Activated CD4-positive, CD25-positive, alpha-beta regulatory T cell treated with anti-CD3 and anti-CD28 coated beads, Interleukin-2, amount 50 U/mL, for 24 hours (primary cell): ENCODE results near the gene EML4.
"Not testable (repeated sequence)": the region's sequence is repeated elsewhere in the genome, so short reads cannot be mapped to it uniquely, and the experiment has no call there.

Source experiments
- ATAC-seq, 2 donors: fragments of 150-1000 bp; cut with Tn5 transposase; one replicate each; pipeline ENCODE4 v1.10.0; 2021; ENCODE audit warnings: mild to moderate bottlenecking in 1 of 2, moderate library complexity in 1 of 2

Gene EML4

DNA sequence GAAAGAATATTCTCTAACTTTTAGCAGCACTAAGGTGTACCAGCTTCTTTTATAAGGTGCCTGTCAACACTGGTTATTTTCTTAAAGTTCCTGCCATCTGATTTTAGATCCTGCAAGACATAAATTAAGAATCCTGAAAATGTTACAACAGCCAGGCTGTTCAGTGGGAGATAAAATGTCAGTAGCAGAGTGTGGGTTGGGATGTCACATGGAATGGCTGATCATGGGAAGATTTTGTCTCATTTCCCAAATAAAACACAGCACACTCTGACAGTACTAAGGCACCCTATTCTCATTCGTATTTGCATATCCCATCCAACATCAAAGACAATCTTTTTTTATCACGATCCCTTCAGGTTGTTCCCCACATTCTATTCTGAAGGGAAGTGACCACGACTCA, 194.3 kb downstream of the EML4 start:
- ATAC-seq, result no peak

DNA sequence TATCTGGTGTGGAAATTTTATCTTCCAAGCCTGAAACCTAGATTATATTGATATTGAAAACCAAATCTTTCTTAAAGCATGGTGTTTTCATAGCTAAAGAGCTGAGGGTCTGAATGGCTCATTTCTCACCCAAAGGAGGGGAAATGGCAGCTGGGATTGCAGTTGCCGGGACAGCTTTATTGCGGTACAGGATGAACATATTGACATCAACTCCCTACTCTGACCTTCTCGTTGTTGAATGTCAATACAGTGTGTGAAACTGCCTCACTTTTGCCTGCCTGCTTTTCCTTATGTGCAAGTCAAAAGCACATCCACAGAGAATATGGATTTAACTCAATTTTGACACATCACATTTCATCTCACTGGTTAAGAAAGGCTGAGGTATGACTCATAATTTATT, 195.5 kb downstream of the EML4 start:
- no peak for ATAC-seq

- no peak for ATAC-seq
Measured at GRCh38 chr2:42366411-42366810, 197.3 kb downstream of the EML4 start.

DNA sequence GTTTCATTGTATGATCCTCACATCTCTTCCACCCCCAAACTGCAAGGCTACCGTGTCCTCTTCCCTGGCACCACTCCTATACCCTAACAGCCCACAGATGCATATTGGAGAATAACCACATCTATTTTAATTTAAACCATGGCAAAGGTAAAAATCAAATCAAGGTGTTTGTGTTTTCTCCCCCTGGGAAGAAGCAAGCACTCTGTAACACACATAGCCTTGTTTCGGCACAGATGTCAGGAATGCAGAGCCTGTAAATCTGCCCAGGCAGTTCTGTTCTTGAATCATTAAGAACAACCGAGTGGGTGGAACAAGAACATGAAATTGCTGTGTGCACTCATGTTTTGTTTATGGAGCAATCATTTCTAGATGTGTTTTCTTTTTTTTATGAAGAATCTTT, 198.7 kb downstream of the EML4 start:
- no peak for ATAC-seq

DNA sequence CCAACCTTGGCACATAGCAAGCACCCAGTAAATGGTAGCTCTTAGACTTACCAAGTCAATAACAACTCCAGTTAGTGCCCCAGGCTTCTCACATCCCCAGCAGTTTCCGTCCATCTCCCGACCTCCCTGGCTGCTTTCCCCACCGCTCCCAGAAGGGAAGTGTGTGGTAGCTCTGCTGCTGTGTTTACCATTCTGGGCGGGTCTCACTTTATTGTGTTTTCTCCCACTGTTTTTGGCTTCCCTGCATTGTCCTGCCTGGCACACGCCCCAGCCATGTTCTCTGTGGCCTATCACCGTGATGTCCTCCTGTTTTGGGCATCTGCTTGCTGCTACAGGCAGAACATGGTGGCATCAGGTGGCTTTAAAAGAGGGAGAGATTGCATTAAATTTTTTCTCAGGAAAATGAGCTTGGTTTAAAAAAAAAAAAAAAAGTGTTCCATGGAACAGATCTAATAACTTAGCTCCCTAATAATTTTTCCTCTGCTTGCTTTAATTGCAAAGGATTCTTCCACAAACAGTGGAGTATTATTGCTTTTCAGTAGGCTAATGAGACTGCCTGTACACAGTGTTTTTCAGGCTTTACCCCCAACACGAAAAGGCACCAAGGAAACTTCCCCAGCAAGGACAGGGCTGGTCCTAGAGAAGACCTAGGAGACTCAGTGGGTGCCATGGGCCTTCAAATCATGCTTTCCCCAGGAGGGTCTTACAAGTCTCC, 199.8 kb downstream of the EML4 start:
- no peak for ATAC-seq

DNA sequence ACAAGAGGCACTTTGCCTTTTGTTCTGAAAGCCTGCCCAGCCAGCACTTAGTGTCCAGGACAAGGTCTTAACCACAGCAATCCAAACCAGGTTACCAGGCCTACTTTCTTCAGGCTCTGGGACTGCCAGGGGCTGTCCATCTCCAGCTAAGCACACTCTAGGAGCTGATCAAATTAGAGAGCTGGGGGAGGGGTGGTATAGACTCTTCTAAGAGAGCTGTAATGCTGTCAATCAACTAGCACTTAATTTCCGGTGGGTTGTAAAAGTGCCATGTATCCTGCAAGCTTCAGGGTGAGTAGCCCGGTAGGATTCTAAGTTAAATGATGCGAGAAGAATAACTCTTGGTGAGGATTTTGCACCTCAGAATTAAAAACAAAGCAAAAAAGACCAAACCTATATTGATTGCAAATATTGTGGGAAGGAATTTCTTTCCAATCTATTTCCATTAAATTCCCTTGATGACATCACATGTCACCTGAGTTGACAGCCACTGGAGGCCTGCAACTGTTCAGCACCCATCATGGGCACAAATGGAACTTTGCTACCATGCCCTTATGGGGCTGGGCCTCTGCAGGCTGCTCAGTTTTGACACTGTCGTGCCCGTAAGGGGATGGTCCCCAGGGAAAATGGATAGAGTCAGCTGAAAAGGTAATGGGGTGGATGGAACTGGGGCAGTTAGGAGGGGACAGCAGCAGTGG, 200.5 kb downstream of the EML4 start:
- no peak for ATAC-seq

GRCh38 chr2:42371611-42372473, 202.7 kb downstream of the EML4 start:
- ATAC-seq, result no peak

GRCh38 chr2:42372474-42373200, 203.5 kb downstream of the EML4 start:
- no peak for ATAC-seq

DNA sequence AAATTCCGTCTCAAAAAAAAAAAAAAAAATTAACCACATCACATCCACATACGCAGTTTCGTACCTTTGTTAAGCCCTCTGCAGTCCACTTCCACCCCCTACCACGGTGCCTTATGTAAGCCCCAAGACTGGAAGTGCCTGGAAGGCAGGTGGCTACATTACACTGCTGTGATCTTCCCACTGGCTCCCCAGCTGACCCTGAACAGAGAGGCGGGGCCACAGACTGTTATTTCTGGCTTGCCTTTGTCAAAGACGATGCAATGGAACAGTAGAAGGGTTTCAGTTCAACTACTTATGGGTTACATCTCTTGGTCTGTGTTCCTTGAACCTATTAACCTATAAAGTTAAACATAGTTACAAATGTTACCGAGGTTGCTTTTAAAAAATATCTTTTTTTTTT, 207.6 kb downstream of the EML4 start:
- ATAC-seq, result no peak

DNA sequence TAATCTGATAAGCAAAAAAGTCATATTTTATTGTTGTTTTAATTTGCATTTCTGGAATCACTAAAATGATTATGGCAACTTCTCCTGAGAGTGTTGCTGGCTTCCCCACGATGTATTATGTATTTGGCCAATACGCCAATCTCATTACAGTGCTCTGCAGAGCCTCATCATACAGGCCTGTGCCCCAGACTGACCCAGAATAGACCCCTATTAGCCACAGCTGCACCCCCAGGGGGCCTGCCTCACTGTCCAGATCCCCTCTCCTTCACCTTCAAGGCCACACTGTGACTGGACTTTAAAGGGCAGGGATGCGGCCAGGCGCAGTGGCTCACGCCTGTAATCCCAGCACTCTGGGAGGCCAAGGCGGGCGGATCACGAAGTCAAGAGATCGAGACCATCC, 209.3 kb downstream of the EML4 start:
- no peak for ATAC-seq

DNA sequence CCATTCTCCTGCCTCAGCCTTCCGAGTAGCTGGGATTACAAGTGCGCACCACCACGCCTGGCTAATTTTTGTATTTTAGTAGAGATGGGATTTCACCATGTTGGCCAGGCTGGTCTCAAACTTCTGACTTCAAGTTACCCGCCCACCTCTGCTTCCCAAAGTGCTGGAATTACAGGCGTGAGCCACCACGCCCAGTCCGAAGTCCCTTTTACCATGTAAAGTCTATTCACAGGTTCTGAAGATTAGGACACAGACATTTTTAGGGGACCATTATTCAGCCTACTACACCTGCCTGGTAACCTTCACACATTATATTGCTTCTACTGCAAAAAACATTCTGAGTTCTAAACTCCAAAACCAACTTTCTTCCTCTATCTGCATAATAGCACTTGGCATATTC, 210.9 kb downstream of the EML4 start:
- ATAC-seq, result not testable (repeated sequence)

- ATAC-seq, result no peak
Measured at GRCh38 chr2:42382144-42382543, 213.0 kb downstream of the EML4 start.
